NOMO-1 (cell line): ENCODE results near the gene RPS6KA1.
"Not testable (repeated sequence)": the region's sequence is repeated elsewhere in the genome, so short reads cannot be mapped to it uniquely, and the experiment has no call there.

Experiments used
- DNase-seq, 2 experiments: peaks; one replicate each; lab custom pipeline; 2025; ENCODE audit not compliant: unreplicated experiment in 2 of 2; lab: John Stamatoyannopoulos, UW

RPS6KA1 gene

DNA sequence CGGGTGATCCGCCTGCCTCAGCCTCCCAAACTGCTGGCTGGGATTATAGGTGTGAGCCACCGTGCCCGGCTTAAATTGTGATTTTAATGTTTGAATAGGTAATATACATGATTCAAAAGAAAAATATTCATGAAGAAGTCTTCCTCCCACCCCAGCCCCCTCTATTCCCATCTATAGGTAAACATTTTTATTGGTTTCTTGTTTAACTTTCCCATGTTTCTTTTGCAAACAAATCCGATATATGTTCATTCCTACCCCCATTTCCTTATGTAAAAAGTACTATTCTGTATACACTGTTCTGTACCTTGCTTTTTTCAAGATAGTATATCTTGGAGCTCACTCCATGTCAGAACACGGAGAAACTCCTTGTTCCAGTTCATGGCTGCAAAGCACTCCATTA lies 23.2 kb downstream of the RPS6KA1 start:
- DNase-seq, result no peak

DNA sequence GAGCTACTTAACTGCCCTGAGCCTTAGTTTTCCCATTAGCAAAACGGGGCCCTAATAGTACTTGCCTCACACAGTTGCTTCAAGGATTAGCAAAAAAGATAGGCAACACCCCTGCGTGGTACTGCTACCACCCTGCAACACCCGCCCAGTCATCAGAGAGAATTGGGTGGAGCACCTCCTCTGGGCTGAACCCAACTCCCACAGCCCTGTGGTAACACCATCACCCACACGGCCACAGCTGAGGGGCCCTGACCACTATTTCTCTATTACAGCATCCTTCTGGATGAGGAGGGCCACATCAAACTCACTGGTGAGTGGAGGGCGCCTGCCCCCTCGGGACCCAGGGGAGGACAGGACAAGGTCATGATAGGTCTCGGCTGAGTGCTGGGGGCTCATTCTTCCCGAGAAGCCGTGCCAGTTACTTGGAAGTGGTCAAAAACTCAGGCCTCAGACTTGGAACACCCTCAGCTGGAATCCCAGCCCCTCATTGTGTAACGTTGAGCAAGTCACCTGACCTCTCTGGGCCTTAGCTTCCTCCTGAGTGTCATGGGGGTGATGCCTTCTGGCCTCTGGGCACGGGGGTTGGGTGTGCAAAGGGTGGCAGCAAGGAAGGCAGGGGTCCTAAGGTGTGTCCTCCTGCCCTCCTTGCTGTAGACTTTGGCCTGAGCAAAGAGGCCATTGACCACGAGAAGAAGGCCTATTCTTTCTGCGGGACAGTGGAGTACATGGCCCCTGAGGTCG lies 24.6 kb downstream of the RPS6KA1 start:
- DNase-seq, result peak in 1 of 2 experiments; percentile 9

GRCh38 chr1:26554781-26555180 lies 25.2 kb downstream of the RPS6KA1 start:
- no peak for DNase-seq

GRCh38 chr1:26555550-26555981 lies 26.0 kb downstream of the RPS6KA1 start:
- DNase-seq, result no peak

GRCh38 chr1:26556111-26556510 lies 26.6 kb downstream of the RPS6KA1 start:
- no peak for DNase-seq

GRCh38 chr1:26557008-26557407 lies 27.4 kb downstream of the RPS6KA1 start:
- no peak for DNase-seq

- no peak for DNase-seq
Observed at GRCh38 chr1:26558685-26559048, 29.1 kb downstream of the RPS6KA1 start.

DNA sequence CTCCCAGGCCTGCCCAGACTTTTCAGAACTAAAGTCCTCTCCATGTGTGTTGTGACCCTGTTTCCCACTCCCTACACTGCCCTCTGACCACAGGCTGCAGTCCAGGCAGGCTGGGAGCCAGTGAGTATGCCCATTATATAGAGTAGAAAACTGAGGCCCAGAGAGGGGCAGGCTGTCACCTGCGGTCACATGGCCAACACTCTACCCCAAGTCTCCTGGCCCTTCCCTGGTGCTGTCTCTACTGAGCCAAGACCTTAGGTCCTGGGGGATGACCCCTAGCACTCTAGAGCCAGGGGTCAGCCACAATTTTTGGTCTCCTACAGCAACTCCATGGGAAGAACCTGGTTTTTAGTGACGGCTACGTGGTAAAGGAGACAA lies 30.8 kb downstream of the RPS6KA1 start:
- DNase-seq, result no peak

- no peak for DNase-seq
Observed at GRCh38 chr1:26570287-26570686, 40.7 kb downstream of the RPS6KA1 start.

- DNase-seq, result no peak
Observed at GRCh38 chr1:26571381-26571780, 41.8 kb downstream of the RPS6KA1 start.

GRCh38 chr1:26574018-26574417 lies 44.5 kb downstream of the RPS6KA1 start:
- DNase-seq, result no peak

- no peak for DNase-seq
Observed at GRCh38 chr1:26574719-26575251, 45.2 kb downstream of the RPS6KA1 start.

- no peak for DNase-seq
Observed at GRCh38 chr1:26575348-26575747, 45.8 kb downstream of the RPS6KA1 start.

DNA sequence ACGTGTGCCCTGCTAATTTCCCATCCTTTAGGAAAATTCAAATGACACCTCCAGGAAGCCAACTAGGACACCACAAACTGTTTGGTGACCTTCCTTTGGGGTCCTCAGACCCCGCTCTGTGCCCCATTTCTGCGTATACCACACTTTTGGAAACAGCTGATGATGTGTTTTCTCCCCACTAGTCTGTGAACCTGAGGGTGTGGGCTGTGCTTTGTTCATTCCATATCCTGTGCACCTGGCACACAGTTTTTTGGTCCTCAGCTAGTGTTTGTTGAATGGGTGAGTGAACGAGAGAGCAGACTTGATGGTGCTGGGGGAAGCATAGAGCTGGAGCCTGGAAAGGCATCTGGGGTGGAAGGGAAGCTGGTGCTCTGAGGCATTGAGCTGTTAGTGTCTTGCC lies 48.6 kb downstream of the RPS6KA1 start:
- no peak for DNase-seq

DNA sequence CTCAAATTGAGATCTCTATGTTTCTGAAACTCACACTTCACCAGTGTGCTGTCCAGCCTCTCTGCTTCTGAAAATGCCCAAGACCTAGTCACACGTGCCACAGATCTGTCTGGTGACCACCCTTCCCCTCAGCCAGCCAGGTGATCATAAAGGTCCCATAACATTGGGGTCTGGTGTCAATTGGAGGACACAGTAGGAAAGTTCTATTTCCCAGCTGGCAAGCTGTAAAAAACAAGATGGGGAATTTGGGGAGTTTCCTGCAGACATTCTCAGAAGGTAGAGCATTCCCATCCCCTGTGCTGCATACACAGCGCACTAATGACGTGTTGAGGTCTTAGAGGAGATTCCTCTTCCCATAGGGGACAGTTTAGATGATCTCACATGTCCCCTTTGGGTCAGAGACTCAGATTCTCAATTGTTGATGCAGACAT lies 50.1 kb downstream of the RPS6KA1 start:
- DNase-seq, result no peak

- DNase-seq, result no peak
Observed at GRCh38 chr1:26580116-26580515, 50.6 kb downstream of the RPS6KA1 start.

DNA sequence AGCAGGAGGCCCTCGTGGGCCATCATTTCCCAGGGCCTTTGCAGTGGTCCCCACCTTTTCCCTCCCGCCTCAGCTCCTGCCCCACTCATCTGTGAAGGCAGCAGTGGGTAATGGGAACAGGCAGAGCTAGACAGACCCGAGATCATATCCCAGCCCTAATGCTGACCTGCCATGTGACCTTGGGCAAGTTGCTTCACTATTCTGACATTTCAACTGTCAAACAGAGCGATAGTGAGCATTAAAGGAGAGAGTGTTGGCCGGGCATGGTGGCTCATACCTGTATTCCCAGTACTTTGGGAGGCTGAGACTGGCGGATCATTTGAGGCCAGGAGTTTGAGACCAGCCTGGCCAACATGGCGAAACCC lies 51.7 kb downstream of the RPS6KA1 start:
- DNase-seq, result peak in 1 of 2 experiments; percentile 26

DNA sequence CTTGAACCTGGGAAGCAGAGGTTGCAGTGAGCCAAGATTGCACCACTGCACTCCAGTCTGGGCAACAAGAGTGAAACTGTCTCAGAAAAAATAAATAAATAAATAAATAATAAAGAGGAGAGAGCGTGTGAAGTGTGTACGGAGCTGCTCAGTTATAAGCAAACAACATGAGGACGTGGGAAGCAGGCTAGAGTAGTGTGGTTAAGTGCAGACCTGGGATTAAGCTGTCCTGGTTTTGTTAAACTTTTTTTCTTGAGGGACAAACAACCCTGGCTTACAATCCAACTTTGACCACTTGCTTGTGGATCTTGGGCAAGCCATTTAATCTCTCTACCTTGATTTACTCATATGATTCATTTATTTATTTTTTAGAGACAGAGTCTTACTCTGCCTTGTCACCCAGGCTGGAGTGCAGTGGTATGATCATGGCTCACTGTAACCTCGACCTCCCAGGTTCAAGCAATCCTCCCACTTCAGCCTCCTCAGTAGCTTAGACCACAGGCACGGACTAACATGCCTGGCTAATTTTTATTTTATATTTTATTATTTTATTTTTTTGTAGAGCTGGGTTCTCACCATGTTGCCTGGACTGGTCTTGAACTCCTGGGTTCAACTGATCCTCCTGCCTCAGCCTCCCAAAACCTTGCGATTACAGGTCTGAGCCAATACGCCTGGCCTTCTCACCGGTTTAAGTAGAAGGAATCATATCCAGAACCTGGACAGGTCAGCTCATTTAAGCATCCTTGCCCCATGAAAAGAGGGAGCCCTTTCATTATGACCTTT lies 52.7 kb downstream of the RPS6KA1 start:
- no peak for DNase-seq

GRCh38 chr1:26582836-26583460 lies 53.4 kb downstream of the RPS6KA1 start:
- peak; percentile 83 to 86 for DNase-seq

DNA sequence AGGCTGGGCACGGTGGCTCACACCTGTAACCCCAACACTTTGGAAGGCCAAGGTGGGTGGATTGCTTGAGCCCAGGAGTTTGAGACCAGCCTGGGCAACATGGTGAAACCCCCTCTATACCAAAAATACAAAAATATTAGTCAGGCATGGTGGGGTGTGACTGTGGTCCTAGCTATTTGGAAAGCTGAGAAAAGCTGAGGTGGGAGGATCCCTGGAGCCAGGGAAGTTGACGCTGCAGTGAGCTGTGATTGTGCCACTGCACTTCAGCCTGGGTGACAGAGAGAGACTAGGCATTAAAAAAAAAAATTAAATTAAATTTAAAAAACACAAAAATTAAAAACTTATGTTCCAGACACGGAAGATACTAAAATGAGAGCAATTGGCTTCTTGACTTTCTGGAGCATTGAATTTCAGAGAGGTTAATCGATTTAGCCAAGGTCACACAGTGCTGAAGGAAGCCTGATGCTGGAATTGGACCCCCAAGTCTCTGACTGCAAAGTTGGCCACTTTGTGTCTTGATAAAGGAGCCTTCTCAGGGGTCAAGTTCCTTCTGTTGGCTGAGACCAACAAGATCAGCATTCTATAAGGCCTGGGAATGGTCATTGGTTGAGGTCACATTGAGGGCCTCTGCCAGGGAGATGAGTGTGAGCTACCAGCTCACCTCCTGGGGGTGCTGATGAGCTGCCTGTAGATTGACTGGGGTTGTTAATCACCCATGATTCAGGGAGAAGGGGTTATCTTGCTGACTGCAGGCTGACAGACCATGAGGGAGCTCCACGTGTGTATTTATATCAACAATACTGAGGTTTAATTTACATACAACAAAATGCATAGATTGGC lies 54.3 kb downstream of the RPS6KA1 start:
- DNase-seq, result peak; percentile 15 to 25

DNA sequence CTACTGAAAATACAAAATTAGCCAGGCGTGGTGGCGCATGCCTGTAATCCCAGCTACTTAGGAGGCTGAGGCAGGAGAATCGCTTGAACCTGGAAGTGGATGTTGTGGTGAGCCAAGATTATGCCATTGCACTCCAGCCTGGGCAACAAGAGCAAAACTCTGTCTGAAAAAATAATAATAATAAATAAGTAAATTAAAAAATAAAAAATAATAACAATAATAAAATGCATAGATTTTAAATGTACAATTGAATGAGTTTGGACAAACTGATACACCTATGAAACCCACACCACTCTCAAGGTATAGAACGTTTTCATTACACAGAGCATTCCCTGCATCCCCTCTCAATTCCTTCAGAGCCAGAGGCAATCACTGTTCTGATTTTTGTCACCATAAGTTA lies 55.0 kb downstream of the RPS6KA1 start:
- not testable (repeated sequence) for DNase-seq
